A549 treated with DMSO at 1 μM for 4 hours (cell line): ENCODE measurements around the gene PPP3CA. TPM values are rescaled to one million over a fixed set of nuclear protein-coding genes. Genes with fewer than 3 reads are reported as not detected.

Source experiments
- total RNA-seq: library from RNA; stranded (reverse); fragments of 200-300 nt; extraction: Qiagen RNA extraction; gene quantifications from 5 replicates; pipeline ENCODE4 v1.2.3, GENCODE V29; 2022; ENCODE audit warnings: low read depth

The PPP3CA gene
- total RNA-seq, result 22.7 to 32.1 TPM (median 30.6 TPM) in 5 replicates

GRCh38 chr4:101347267-101347556 is at the start of gene PPP3CA:
Gene PPP3CA (minus strand): TSS chr4:101347526.

